HG03159 (cell line): ENCODE measurements around the gene PRR14L.
"Not testable (repeated sequence)": the region's sequence is repeated elsewhere in the genome, so short reads cannot be mapped to it uniquely, and the experiment has no call there.

Source experiments
- ATAC-seq: cut with Tn5 transposase; IDR thresholded peaks from one replicate; pipeline ENCODE4 v1.9.1; 2021; ENCODE audit warnings: mild to moderate bottlenecking, moderate library complexity; ENCODE audit not compliant: unreplicated experiment

The PRR14L gene

DNA sequence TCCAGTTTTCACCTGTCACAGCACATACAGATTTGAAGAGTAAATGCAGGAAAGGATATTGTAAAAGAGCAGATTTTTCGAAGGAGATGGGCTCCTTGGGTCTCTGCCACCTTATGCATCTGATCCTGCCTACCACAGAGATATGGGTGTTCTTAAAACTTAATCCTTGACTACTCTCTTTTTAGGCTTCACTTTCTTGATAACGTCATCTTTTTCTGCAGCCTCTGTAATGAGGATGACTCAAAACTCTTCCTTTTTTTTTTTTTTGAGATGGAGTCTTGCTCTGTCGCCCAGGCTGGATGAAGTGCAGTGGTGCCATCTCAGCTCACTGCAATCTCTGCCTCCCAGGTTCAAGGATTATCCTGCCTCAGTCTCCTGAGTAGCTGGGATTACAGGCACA is 7.8 kb downstream of the PRR14L start:
- no peak for ATAC-seq

DNA sequence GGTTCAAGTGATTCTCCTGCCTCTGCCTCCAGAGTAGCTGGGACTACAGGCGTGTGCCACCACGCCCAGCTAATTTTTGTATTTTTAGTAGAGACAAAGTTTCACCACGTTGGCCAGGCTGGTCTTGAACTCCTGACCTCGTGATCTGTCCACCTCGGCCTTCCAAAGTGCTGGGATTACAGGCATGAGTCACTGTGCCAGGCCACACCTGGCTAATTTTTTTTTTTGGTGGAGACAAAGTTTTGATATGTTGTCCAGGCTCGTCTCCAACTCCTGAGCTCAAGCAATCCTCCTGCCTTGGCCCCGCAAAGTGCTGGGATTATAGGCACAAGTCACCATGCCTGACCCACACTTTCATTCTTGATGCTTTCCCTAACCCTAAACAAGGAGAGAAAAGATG is 9.6 kb downstream of the PRR14L start:
- not testable (repeated sequence) for ATAC-seq

DNA sequence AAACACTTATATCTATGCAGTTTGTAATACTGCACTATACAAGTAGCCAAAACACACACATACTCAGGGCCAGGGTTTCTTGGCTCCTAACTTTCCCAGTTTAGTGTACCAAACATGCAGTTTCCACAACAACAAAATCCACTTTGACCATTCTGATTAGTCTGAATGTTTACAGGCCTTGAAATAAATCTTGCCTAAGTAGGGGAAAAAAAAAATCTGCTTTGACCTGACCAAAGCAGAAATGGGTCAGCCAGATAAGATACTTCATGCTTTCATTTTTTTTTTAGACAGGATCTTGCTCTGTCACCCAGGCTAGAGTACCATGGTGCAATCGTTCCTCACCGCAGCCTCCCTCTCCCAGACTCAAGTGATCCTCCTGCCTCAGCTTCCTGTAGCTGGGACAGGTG is 10.1 kb downstream of the PRR14L start:
- no peak for ATAC-seq

DNA sequence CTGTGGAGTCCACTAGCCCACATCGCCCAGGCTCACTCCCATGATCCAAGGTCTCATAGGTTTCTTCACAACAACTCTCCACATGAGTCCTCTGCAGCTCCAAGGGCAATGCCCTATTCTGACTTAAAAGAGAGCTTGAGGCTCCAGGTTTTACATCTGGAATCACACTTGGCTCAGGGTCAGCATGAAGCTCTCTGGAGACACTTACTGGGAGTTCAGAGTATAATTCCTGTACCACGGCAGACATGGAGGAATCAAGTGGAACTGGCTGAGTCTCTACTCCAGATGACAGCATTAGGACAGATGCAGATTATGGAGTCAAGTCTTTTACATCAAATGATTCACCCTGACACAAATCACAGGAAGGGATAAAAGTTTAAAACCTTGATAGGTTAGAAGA is 11.4 kb downstream of the PRR14L start:
- ATAC-seq, result no peak

DNA sequence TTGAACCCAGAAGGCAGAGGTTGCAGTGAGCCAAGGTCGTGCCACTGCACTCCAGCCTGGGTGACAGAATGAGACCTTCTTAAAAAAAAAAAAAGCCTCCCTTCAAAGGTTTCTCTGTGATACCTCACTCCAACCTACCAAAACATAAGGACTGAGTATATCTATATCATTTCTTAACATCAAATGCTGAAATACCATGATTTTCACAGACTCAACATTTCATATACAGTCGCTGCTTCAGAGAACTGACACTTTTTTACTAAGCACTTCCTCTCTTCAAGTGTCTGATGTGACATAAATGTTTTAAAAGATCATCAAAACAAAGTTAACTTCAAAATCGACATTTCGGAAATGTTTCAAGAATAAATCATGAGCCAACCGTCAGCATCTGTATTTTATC is 12.0 kb downstream of the PRR14L start:
- ATAC-seq, result no peak

DNA sequence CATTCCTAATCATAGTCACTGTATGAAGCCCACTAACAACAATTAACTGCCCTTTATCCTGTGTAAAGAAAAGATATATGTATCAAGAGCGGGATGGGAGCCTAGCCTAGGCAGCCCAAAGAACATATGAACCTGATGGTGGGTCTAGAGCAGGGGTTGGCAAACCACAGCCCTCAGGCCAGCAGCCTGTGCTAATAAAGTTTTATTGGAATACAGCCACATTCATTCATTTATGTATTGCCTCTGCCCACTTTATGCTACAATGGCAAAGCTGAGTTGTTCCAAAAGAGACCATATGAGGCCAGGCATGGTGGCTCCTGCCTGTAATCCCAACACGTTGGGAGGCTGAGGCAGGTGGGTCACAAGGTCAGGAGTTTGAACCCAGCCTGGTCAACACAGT is 13.5 kb downstream of the PRR14L start:
- ATAC-seq, result no peak

DNA sequence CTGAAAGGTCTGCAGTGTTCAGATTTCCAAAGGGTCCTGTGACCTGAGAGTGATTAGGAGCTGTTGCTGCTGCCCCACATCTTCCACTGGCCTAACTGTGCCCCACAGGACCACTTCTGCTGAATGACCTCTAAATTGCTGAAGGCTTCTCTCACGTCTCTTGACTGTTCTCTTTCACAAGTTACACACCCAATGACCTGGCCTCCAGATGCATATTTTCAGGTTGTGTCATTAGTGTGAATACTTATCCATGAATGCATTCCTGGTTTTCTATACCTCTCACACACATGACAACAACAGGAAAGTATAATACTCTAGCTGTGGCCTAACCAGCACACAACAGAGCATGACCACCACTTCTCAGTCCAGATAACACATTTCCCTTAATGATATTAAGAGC is 15.4 kb downstream of the PRR14L start:
- ATAC-seq, result no peak

DNA sequence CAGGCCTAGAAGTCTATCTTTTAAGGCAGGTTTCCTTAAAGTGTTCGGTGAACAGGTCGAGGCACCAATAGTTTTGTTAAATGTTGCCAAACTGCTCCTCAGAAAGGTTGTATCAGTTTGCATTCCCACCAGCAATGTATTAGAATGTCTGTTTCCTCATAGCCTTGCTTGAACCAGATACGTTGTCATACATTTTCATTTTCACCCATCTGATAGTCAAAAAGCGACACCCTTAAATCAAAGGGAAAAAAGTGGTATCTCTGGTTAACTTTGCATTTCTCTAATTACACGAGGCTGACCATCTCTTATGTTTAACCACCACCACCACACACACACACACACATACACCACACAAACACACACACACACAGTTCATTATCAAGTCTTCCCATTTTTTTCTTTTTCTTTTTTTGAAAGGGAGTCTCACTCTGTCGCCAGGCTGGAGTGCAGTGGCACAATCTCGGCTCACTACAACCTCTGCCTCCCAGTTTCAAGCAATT is 16.3 kb downstream of the PRR14L start:
- ATAC-seq, result no peak

DNA sequence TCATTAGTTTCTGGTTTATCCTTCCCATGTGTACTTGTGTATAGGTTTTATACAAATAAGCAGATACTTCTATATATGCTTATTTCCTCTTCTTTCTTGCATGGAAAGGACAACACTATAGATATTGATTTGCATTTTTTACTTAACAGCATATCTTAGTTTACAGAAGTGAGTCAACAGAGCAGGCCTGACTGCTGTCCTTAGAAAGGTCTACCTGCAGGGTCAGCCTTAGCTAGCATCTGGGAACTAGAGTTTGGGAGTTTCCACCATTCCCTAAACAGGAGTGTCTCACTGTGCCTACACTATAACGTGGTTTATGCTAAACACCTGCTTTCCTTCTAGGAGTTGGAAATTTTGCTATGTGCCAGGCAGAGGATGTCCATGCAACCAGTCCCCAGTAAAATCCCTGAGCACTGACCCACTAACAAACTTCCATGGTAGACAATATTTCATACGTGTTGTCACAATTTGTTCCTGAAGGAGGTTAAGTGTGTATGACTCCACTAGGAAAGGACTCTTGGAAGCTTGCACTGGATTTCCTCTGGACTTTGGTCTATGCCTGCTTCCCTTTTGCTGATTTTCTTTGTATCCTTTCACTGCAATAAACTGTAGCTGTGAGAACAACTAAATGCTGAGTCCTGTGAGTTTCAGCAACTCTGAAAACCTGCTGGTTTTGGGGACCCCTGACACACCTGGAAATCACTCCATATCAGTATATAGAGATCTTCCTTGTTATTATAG is 17.7 kb downstream of the PRR14L start:
- no peak for ATAC-seq

DNA sequence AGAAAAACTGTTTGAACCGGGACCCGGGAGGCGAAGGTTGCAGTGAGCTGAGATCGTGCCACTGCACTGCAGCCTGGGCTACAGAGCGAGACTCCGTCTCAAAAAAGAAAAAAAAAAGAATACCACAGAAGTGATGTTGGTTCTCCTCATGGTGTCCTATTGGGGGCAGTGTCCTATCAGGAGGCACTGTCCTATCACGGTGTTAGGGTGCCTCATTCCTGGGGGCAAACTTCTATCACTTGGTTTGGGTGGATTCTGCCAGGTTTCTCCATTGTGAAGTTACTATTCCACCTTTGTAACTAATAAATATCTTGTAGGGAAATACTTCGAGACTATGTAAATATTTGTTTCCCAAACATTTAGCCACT is 19.6 kb downstream of the PRR14L start:
- ATAC-seq, result no peak

DNA sequence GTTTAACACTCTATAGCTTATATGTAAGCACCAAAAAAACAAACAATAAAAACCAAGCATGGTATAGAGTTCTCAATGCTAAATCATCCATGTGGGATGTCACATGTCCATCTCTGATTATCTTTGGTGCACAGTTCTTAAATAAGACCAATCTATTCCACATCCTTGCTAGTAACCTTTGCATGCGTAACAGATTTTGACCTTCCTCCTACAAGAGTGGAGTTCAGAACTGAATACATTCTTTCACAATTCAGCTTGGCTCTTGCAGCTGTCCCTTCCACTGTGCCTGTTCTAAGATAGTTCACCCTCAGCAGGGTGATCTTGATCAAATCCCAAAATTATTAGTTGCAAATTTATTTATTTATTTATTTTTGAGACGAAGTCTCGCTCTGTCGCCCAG is 21.1 kb downstream of the PRR14L start:
- no peak for ATAC-seq

DNA sequence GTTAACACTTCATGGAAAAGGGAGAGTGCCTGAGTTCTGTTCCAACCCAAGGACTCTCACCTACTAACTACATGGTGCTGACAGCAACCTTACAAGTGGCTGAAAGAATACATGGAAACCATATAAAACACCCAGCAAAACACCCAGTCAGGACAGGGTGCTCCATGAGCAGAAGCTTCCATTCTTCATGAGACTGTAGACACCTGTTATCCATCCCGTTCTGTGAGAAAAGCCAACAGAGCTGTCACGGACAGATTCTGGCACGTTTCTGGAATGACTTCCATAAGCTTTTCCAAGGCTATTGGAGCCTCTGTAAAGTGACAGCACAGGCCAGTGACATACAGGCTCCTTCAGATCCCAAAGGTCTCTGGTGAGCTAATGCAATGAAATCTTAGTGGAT is 23.2 kb downstream of the PRR14L start:
- ATAC-seq, result no peak

DNA sequence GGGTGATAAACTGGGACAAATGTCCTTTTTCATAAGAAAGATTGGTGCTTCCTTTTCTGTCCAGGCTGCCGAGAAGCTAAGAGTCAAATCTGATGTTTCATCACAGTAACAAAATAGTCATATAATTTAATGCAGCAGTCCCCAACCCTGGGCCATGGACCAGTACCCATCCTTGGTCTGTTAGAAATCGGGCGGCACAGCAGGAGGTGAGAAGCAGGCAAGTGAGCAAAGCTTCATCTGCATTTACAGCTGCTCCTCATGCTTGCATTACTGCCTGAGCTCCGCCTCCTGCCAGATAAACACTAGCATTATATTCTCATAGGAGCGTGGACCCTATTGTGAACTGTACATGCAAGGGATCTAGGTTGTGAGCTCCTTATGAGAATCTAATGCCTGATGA is 26.2 kb downstream of the PRR14L start:
- no peak for ATAC-seq

DNA sequence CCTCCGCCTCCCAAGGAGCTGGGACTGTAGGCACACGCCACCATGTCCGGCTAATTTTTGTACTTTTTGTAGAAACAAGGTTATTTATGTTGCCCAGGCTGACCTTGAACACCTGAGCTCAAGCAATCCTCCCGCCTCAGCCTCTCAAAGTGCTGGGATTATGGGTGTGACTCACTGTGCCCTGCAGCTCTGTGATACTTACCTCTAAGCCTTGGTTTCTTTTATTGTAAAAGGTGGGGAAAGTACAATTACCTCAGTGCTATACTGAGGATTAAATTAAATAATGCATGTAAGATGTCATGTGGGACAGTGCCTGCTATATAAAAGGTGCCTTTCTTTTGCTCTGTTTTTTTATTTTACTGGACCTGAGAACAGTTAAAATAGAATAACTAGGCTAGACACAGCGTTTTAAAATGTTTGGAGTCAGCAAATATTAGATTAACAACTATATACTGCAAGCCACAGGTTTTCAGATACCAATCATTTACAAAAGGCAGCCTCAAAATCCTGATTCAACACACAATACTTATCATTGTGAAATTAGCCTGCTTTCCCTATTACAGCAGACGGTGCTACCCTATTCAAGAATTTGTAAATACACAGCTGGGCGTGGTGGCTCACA is 30.0 kb downstream of the PRR14L start:
- ATAC-seq, result no peak

DNA sequence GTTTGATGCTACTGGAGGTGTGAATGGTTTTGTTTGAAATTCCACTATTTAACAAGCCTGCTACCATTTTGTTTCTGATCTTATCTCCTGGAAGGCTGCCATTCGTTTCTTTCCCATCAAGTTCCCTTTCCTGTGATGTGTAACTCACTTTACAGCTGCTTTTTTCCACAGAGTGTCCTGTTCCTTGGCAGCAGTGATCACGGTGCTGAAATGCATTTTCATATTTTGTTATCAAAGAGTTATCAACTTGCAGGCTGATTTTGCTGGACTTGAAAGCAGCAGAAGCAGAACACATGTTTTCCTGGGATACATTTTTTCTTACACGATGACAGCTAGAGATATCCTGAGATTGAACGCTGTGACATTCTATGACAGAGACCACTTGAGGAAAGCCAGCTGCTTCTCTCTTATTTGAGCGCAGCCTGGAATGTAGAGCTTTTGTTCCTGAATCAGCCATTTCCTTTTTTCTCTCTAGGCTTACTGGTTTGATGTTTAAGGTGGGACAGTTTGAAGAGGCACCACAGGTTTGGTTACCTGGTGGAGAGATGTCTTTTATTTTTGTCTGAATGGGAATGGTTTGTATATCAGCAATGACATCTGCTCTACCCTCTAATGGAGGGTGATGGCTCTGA is 34.7 kb downstream of the PRR14L start:
- no peak for ATAC-seq

DNA sequence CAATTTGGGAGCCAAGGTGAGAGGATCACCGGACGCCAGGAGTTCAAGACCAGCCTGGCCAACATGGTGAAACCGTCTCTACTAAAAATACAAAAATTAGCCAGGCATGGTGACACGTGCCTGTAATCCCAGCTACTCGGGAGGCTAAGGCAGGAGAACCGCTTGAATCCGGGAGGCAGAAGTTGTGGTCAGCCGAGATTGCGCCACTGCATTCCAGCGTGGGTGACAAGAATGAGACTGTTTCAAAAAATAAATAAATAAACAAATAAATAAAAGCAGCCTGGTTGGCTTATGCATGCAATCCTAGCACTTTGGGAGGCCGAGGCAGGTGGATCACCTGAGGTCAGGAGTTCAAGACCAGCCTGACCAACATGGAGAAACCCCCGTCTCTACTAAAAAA is 38.7 kb downstream of the PRR14L start:
- ATAC-seq, result not testable (repeated sequence)

DNA sequence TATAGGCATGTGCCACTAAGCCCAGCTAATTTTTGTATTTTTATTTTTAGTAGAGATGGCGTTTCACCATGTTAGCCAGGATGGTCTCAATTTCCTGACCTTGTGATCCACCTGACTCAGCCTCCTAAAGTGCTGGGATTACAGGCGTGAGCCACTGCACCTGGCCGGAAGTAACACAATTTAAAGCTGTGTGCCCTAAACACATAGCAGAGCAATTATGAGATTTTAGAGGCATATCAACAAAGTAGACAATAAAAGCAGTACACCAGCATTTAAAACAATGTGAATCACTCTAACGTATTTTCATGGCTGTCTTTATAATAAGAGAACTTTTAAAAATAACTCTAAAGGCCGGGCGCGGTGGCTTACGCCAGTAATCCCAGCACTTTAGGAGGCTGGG is 42.4 kb downstream of the PRR14L start:
- no peak for ATAC-seq

DNA sequence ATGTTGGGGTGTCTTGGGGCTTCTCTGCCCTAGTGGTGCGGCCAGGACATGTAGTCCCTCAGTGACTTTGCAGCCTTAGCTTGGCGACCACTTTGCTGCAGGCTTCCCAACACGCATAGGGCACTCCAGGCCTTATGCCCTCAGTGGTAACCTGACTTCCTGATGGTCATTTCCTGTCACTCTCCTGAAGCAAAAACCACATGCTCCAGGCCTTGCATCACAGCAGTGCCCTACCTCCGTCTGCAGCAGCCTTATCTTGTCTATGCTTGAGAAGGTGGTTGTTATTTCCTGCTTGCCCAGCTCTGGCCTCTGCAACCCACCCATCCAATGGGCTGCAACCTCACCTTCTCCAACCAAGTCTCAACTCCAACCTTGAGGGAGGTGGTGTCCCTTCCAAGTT is 54.5 kb downstream of the PRR14L start:
- ATAC-seq, result no peak

DNA sequence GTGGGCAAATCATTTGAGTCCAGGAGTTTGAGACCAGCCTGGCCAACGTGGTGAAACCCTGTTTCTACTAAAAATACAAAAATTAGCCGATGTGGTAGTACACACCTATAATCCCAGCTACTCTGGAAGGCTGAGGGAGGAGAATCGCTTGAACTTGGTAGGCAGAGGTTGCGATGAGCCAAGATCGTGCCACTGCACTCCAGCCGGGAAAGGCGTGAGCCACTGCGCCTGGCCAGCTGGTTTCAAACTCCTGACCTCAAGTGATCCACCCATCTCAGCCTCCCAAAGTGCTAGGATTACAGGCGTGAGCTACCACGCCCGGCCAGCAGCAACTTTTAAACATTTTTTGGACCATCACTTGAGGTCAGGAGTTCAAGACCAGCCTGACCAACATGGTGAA is 55.9 kb downstream of the PRR14L start:
- not testable (repeated sequence) for ATAC-seq

DNA sequence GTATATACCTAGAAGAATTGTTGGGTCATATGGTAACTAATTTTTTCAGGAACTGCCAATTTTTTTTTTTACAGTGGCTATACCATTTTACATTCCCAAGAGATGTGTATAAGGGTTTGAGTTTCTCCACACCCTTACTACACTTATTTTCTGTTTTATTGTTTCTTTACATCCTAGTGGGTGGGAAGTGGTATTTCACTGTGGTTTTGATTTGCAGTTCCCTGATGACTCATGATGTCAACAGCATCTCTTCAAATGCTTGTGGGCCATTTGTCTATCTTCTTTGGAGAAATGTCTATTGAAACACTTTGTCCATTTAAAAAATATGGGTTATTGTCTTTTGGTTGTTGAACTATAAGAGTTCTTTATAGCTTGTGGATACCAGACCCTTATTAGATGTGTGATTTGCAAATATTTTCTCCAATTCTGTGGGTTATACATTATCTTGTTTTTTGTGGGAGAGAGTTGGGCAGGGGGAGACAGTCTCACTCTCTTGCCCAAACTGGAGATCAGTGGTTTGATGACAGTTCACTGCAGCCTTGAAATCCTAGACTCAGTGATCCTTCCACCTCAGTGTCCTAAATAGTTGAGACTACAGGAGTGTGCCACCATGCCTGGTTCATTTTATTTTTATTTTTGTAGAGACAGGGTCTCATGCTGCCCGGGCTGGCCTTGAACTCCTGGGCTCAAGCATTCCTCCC is 57.6 kb downstream of the PRR14L start:
- ATAC-seq, result no peak

DNA sequence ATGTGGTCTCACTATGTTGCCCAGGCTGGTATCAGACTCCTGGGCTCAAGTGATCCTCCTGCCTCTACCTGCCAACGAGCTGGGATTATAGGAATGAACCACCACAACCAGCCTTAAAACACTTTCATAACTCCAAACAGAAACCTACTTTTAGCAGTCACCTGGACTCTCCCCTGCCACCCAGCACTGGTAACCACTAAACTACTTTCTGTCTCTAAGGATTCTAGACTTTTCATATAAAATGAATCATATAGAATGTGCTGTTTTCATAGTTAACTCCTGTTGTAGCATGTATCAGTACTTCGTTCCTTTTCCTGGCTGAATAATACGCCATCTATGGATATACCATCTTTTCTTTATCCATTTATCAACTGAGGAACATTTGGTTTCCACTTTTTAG is 58.5 kb downstream of the PRR14L start:
- no peak for ATAC-seq
